HS-5 (cell line): ENCODE results near the gene TXNDC12.
A peak's percentile ranks its signal among the peaks of the same experiment; 100 is the strongest.

Source experiments
- DNase-seq: peaks from one replicate; pipeline ENCODE4 v3.0.0-alpha.2; 2012; ENCODE audit warnings: low read depth

Gene TXNDC12

GRCh38 chr1:51997974-51998382 is 57.0 kb downstream of the TXNDC12 start:
- no peak for DNase-seq

GRCh38 chr1:51990478-51990965 is 64.5 kb downstream of the TXNDC12 start, which contains the start of gene RAB3B:
Gene RAB3B, minus strand, starts transcription at chr1:51990700. Its CDS starts 13,583 bp downstream, at chr1:51977117.
- peak; percentile 42 for DNase-seq

- DNase-seq: no peak
Measured at GRCh38 chr1:51989582-51990477, 65.2 kb downstream of the TXNDC12 start.

GRCh38 chr1:51988254-51988653 is 66.7 kb downstream of the TXNDC12 start:
- no peak for DNase-seq

GRCh38 chr1:51986718-51987117 is 68.3 kb downstream of the TXNDC12 start:
- no peak for DNase-seq

- no peak for DNase-seq
Measured at GRCh38 chr1:51982161-51982560, 72.8 kb downstream of the TXNDC12 start.

GRCh38 chr1:51981555-51981954 is 73.4 kb downstream of the TXNDC12 start:
- no peak for DNase-seq

- DNase-seq: no peak
Measured at GRCh38 chr1:51978099-51978498, 76.9 kb downstream of the TXNDC12 start.

- DNase-seq: no peak
Measured at GRCh38 chr1:51976846-51977602, 78.0 kb downstream of the TXNDC12 start.

GRCh38 chr1:51973587-51974474 is 81.2 kb downstream of the TXNDC12 start:
- DNase-seq: peak; percentile 32
